AG04449 (cell line): ENCODE data around the gene RASAL1.

Experiments
- CTCF ChIA-PET: fragments of 350-600 bp; formaldehyde crosslinking; extraction: SDS; loops from one replicate; lab custom pipeline; 2021; ENCODE audit warnings: antibody characterized with exemption; lab: Yijun Ruan, JAX
- POLR2A ChIA-PET: fragments of 400-600, 350-600 bp; formaldehyde crosslinking; extraction: SDS; loops from one replicate; lab custom pipeline; 2020; ENCODE audit warnings: antibody characterized with exemption, inconsistent platforms; lab: Yijun Ruan, JAX
- DNase-seq: peaks from one replicate; pipeline ENCODE4 v3.0.0-alpha.2; 2010; ENCODE audit warnings: low read depth, low spot score
- H3K4me3 ChIP-seq: 2 replicates; pipeline ENCODE4 v1.5.1; 2011; ENCODE audit warnings: low read depth, mild to moderate bottlenecking, control low read depth, low read length
- CTCF ChIP-seq: IDR thresholded peaks from one replicate; pipeline ENCODE4 v1.5.1; 2011; ENCODE audit warnings: mild to moderate bottlenecking, moderate library complexity, low read length, control low read depth, inconsistent platforms; ENCODE audit not compliant: insufficient read depth; ENCODE audit errors: missing control alignments

Gene RASAL1

GRCh38 chr12:113180333-113180732 lies 44.8 kb upstream of the RASAL1 start:
- no peak overlapping the region for H3K4me3 ChIP-seq
- no peak for DNase-seq
- POLR2A ChIA-PET, result no interaction called here
- TF ChIP-seq CTCF, result no peak
- CTCF ChIA-PET, result interaction anchor here (0.7 to 13.7 kb wide), 2 partner anchors 130 to 187 kb away, joined by 3 to 157 read pairs; no protein-coding TSS in a partner anchor

DNA sequence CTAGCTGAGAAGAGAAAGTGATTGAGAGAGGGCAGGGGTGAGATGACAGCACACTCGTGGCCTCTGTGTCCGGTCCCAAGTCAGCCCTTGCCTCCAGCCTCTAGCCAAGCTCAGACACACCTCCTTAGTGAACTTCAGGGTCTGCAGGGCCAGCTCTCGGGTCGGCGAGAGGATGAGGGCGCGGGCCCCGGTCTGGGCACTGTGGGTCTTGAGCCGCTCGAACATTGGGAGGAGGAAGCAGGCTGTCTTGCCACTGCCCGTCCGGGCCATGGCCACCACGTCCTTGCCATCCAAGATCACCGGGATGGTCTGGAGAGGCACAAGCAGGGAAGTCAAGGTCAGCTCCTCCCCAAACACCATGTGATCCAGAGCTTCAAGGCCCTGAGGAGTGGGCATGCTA lies 43.5 kb upstream of the RASAL1 start:
- DNase-seq, result no peak
- ChIA-PET POLR2A (no interaction called here), CTCF (interaction anchor here (1.0 to 13.7 kb wide), 3 partner anchors 10 to 129 kb away, joined by 3 to 157 read pairs (median 4); no protein-coding TSS in a partner anchor)
- no peak for TF ChIP-seq CTCF
- no peak overlapping the region for H3K4me3 ChIP-seq

GRCh38 chr12:113174461-113175384 lies 39.2 kb upstream of the RASAL1 start:
- ChIA-PET CTCF (interaction anchor here (0.6 to 13.7 kb wide), 17 partner anchors 9 to 250 kb away, joined by 3 to 157 read pairs (median 4); partner anchors contain the start of genes CFAP73, DDX54, RITA1 and SDSL), POLR2A (interaction anchor here (1.0 kb wide), 1 partner anchor 12 kb away, joined by 4 read pairs; no protein-coding TSS in a partner anchor)
- no peak for DNase-seq
- H3K4me3 ChIP-seq, result no peak overlapping the region
- peak; percentile 97 for TF ChIP-seq CTCF

DNA sequence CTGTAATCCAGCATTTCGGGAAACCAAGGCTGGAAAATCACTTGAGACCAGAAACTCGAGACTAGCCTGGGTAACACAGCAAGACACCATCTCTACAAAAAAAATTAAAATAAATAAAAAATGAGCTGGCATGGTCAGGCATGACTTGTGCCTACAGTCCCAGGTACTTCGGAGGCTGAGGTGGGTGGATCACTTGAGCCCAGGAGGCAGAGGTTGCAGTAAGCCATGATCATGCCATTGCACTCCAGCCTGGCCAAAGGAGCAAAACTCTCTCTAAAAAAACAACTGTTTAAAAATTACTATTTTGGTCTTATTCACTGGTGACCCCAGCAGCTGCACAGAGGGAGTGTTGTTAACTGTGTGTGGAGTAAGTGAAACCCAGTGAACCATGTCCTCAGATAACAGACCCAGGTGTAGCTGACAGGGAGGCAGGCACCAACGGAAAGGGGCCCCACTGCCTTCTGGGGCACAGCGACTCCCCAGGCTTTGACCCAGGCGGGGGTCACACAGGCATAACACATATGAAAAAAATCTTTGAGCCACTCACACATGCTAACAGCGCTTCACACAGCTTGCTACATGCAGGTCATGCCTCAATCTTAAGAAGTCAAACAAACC lies 37.6 kb upstream of the RASAL1 start:
- H3K4me3 ChIP-seq, result no peak overlapping the region
- POLR2A ChIA-PET, result interaction anchor here (1.2 kb wide), 1 partner anchor 12 kb away, joined by 4 read pairs; the partner anchor contains the start of gene DDX54
- DNase-seq, result no peak
- CTCF ChIA-PET, result interaction anchor here (1.1 to 13.7 kb wide), 14 partner anchors 8 to 252 kb away, joined by 3 to 157 read pairs (median 12); partner anchors contain the start of genes CFAP73, DDX54, RITA1 and SDSL
- TF ChIP-seq CTCF, result no peak

- no peak for DNase-seq
- H3K4me3 ChIP-seq, result no peak overlapping the region
- POLR2A ChIA-PET, result interaction anchor here (0.5 to 1.2 kb wide), 2 partner anchors 11 to 13 kb away, joined by 3 to 4 read pairs; partner anchors contain the start of gene DDX54
- CTCF ChIA-PET, result interaction anchor here (0.6 to 13.7 kb wide), 10 partner anchors 11 to 253 kb away, joined by 3 to 157 read pairs (median 14); partner anchors contain the start of genes CFAP73, DDX54 and RITA1
- no peak for TF ChIP-seq CTCF
These were observed 36.6 kb upstream of the RASAL1 start for GRCh38 chr12:113172185-113172584.
